Hepatocyte (in vitro differentiated cells): ENCODE results near the gene LFNG. TPM values are rescaled to one million over a fixed set of nuclear protein-coding genes. Genes with fewer than 3 reads are reported as not detected.
A peak's percentile ranks its signal among the peaks of the same experiment; 100 is the strongest.

Source experiments
- DNase-seq: peaks from one replicate; pipeline ENCODE4 v3.0.0-alpha.2; 2016; ENCODE audit warnings: low spot score
- H2AFZ ChIP-seq: fragments of 200-600 bp; sonication (generic); 2 replicates; pipeline ENCODE4 v1.6.0; 2016; ENCODE audit warnings: antibody characterized with exemption, mild to moderate bottlenecking
- H3K27ac ChIP-seq: fragments of 200-600 bp; sonication (generic); 2 replicates; pipeline ENCODE4 v1.5.1; 2016; ENCODE audit warnings: mild to moderate bottlenecking
- H3K27me3 ChIP-seq: fragments of 200-600 bp; sonication (generic); 2 replicates; pipeline ENCODE4 v1.6.1; 2016
- H3K36me3 ChIP-seq: fragments of 200-600 bp; sonication (generic); replicated peaks from 2 replicates; pipeline ENCODE4 v1.5.1; 2016; ENCODE audit warnings: low read depth; ENCODE audit not compliant: insufficient read depth
- H3K4me1 ChIP-seq: fragments of 200-600 bp; sonication (generic); 2 replicates; pipeline ENCODE4 v1.5.1; 2016; ENCODE audit warnings: mild to moderate bottlenecking, moderate library complexity; ENCODE audit not compliant: insufficient read depth
- H3K4me2 ChIP-seq: fragments of 200-600 bp; sonication (generic); 2 replicates; pipeline ENCODE4 v1.6.0; 2016
- H3K4me3 ChIP-seq: fragments of 200-600 bp; sonication (generic); 2 replicates; pipeline ENCODE4 v1.5.1; 2016; ENCODE audit warnings: mild to moderate bottlenecking
- H3K79me2 ChIP-seq: fragments of 200-600 bp; sonication (generic); 2 replicates; pipeline ENCODE4 v1.6.0; 2017; ENCODE audit warnings: mild to moderate bottlenecking
- H3K9me2 ChIP-seq: fragments of 200-600 bp; sonication (generic); replicated peaks from 2 replicates; pipeline ENCODE4 v1.6.0; 2017; ENCODE audit warnings: mild to moderate bottlenecking; ENCODE audit not compliant: insufficient read depth
- H3K9me3 ChIP-seq: fragments of 200-600 bp; sonication (generic); 2 replicates; pipeline ENCODE4 v1.5.1; 2016; ENCODE audit warnings: low read depth, mild to moderate bottlenecking
- H4K20me1 ChIP-seq: fragments of 200-600 bp; sonication (generic); 2 replicates; pipeline ENCODE4 v1.6.0; 2016; ENCODE audit warnings: mild to moderate bottlenecking; ENCODE audit not compliant: insufficient read depth, poor library complexity, severe bottlenecking
- CTCF ChIP-seq: fragments of 200-600 bp; sonication (generic); IDR thresholded peaks from 2 replicates; pipeline ENCODE4 v1.5.1; 2016; ENCODE audit warnings: antibody characterized with exemption, mild to moderate bottlenecking; ENCODE audit not compliant: poor library complexity
- EZH2 ChIP-seq: fragments of 200-600 bp; sonication (generic); IDR thresholded peaks from 2 replicates; pipeline ENCODE4 v1.6.1; 2016; ENCODE audit warnings: antibody characterized with exemption, mild to moderate bottlenecking, borderline replicate concordance
- EZH2phosphoT487 ChIP-seq: fragments of 200-600 bp; sonication (generic); IDR thresholded peaks from one replicate; pipeline ENCODE4 v1.6.1; 2018; ENCODE audit warnings: antibody characterized with exemption, mild to moderate bottlenecking, low read depth, moderate library complexity; ENCODE audit not compliant: unreplicated experiment, severe bottlenecking
- WGBS: methylation state at CpG from one replicate; pipeline ENCODE4 v1.1.6; 2016; ENCODE audit warnings: low lambda C conversion rate; ENCODE audit errors: missing lambda C conversion rate; 5-methylcytosine and 5-hydroxymethylcytosine counted together
- polyA plus RNA-seq: library from polyadenylated mRNA; unstranded; fragments of >200 nt; fragmentation: Nextera tagmentation; extraction: Ambion mirVana; gene quantifications from 2 replicates; pipeline ENCODE4 v1.2.1, GENCODE V29; 2016
- total RNA-seq: library from RNA; depleted of rRNA; stranded (reverse); fragments of >200 nt; gene quantifications from 2 replicates; pipeline ENCODE4 v1.2.3, GENCODE V29; 2014

Gene LFNG
- total and polyA plus RNA-seq, 2 experiments from 2014 or later = 1.2 to 4.5 TPM

GRCh38 chr7:2554661-2555111, 35.1 kb downstream of the LFNG start:
- Histone ChIP-seq H3K4me2 (peak overlapping the region; percentile 97), H3K9me2 (no peaks in the 10 kb centered on the region), H3K4me1 (peaks cover 8% of the 10 kb centered on the region), H4K20me1 (peaks cover 6% of the 10 kb centered on the region), H3K4me3 (peak overlapping the region; percentile 85), H3K79me2 (peaks cover 40% of the 10 kb centered on the region), H2AFZ (peak overlapping the region; percentile 93), H3K27ac (no peak overlapping the region), H3K36me3 (no peaks in the 10 kb centered on the region), H3K27me3 (no peaks in the 10 kb centered on the region), H3K9me3 (no peaks in the 10 kb centered on the region)
- no peak for TF ChIP-seq EZH2phosphoT487
- no peak for TF ChIP-seq CTCF
- no peak for TF ChIP-seq EZH2
- no peak for DNase-seq
- 18% methylated on average over 11 of the region's 12 CpGs for whole genome bisulfite sequencing

GRCh38 chr7:2555121-2556052, 35.8 kb downstream of the LFNG start, which contains the start of gene BRAT1:
Gene BRAT1 (minus strand): TSS chr7:2555524. CDS start chr7:2554431, 1,093 bp downstream.
- Histone ChIP-seq H3K27me3 (no peaks in the 10 kb centered on the region), H3K4me1 (peaks cover 15% of the 10 kb centered on the region), H3K9me3 (no peaks in the 10 kb centered on the region), H3K27ac (peak within 1 kb of the TSS; percentile 100), H3K79me2 (peaks cover 47% of the 10 kb centered on the region), H3K9me2 (no peaks in the 10 kb centered on the region), H3K4me3 (peak within 1 kb of the TSS; percentile 85), H3K4me2 (peak within 1 kb of the TSS; percentile 97), H4K20me1 (peaks cover 4% of the 10 kb centered on the region), H2AFZ (peak within 1 kb of the TSS; percentile 93), H3K36me3 (no peaks in the 10 kb centered on the region)
- 3% methylated on average over 42 of the region's 79 CpGs for WGBS
- peak; percentile 98 for DNase-seq
- TF ChIP-seq CTCF (peak; percentile 49), EZH2 (no peak)

GRCh38 chr7:2558629-2559282, 39.2 kb downstream of the LFNG start, which contains the start of gene IQCE:
Gene IQCE (plus strand): TSS chr7:2558979. CDS start chr7:2559182, 203 bp downstream.
- Histone ChIP-seq H3K79me2 (peaks cover 53% of the 10 kb centered on the region), H4K20me1 (no peaks in the 10 kb centered on the region), H3K36me3 (no peaks in the 10 kb centered on the region), H3K4me1 (peaks cover 16% of the 10 kb centered on the region), H3K27me3 (no peaks in the 10 kb centered on the region), H3K27ac (peak within 1 kb of the TSS; percentile 84), H3K9me3 (no peaks in the 10 kb centered on the region), H3K9me2 (no peaks in the 10 kb centered on the region), H3K4me2 (peak within 1 kb of the TSS; percentile 95), H3K4me3 (peak within 1 kb of the TSS; percentile 68), H2AFZ (peak within 1 kb of the TSS; percentile 58)
- peak; percentile 96 for DNase-seq
- TF ChIP-seq EZH2phosphoT487 (no peak), EZH2 (no peak), CTCF (no peak)
- 4% methylated on average over 65 of the region's 66 CpGs for WGBS
